ENCODE data around the gene MUC4. TPM values are rescaled to one million over a fixed set of nuclear protein-coding genes. Genes with fewer than 3 reads are reported as not detected.
"Not testable (repeated sequence)": the region's sequence is repeated elsewhere in the genome, so short reads cannot be mapped to it uniquely, and the experiment has no call there.

Gene MUC4
- total and polyA plus RNA-seq, 3 experiments from 2014 or later, result 0.24 to 0.35 TPM; not detected in 1

DNA sequence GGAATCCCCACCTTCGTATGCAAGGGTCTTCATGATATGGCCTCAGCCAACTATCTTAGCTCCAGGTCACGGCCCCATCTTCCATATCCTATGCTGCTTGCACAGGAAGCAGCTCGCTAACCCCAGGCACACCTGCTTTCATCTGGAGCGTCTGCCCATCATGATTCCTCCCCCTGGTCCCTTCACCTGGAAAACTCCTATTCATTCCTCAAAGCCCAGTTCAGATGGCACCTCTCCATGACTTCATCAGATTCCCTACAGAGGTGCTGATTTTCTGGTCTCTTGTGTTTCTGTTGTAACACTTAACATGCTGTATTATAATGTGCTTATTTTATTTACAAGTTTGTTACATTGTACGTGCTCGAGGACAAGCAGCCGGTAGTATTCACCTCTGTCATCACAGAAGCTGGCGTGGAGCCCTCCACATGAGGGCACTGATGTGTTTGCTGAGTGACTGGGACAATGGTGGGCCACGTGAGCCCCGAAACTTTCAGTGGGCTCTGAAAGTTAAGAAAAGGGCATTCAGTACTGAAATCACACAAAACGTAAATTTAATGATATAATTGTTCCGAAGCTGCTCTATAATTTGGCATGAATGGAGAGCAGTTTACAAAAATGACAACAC lies 74.8 kb downstream of the MUC4 start:
- no peak for DNase-seq
- H3K36me3 ChIP-seq (ENCODE audit: insufficient read depth, low read length), result no peaks in the 10 kb centered on the region
- no peaks in the 10 kb centered on the region for H3K27me3 ChIP-seq (ENCODE audit: insufficient read depth, low read length, poor library complexity, severe bottlenecking)
- H3K9me3 ChIP-seq (ENCODE audit: low read length), result no peaks in the 10 kb centered on the region
- Mint-ChIP-seq H3K4me1 (no peaks in the 10 kb centered on the region), H3K9me3 (no peaks in the 10 kb centered on the region), H3K27me3 (peaks cover 3 to 8% of the 10 kb centered on the region in 2 donors), H3K36me3 (peaks cover 0 to 10% (median 7%) of the 10 kb centered on the region in 3 donors), H3K4me3 (no peak overlapping the region), H3K27ac (no peak overlapping the region)
- H3K27ac ChIP-seq (ENCODE audit: low read depth, low read length), result no peak overlapping the region
- no peak overlapping the region for H3K4me3 ChIP-seq (ENCODE audit: low read length)
- ChIA-PET POLR2A (no interaction called here), CTCF (no interaction called here)
- no peaks in the 10 kb centered on the region for H3K4me1 ChIP-seq (ENCODE audit: insufficient read depth, low read length)

GRCh38 chr3:195735036-195735695 lies 76.6 kb downstream of the MUC4 start:
- Mint-ChIP-seq H3K36me3 (peaks cover 0 to 17% (median 7%) of the 10 kb centered on the region in 3 donors), H3K4me3 (no peak overlapping the region), H3K4me1 (no peaks in the 10 kb centered on the region), H3K27ac (no peak overlapping the region), H3K9me3 (no peaks in the 10 kb centered on the region), H3K27me3 (peaks cover 4 to 6% of the 10 kb centered on the region in 2 donors)
- Histone ChIP-seq H3K36me3 (ENCODE audit: insufficient read depth, low read length) (no peaks in the 10 kb centered on the region), H3K27ac (ENCODE audit: low read depth, low read length) (no peak overlapping the region), H3K4me3 (ENCODE audit: low read length) (no peak overlapping the region), H3K4me1 (ENCODE audit: insufficient read depth, low read length) (no peaks in the 10 kb centered on the region), H3K9me3 (ENCODE audit: low read length) (no peaks in the 10 kb centered on the region), H3K27me3 (ENCODE audit: insufficient read depth, low read length, poor library complexity, severe bottlenecking) (no peaks in the 10 kb centered on the region)
- no peak for DNase-seq
- CTCF ChIA-PET, result no interaction called here
- POLR2A ChIA-PET, result no interaction called here

DNA sequence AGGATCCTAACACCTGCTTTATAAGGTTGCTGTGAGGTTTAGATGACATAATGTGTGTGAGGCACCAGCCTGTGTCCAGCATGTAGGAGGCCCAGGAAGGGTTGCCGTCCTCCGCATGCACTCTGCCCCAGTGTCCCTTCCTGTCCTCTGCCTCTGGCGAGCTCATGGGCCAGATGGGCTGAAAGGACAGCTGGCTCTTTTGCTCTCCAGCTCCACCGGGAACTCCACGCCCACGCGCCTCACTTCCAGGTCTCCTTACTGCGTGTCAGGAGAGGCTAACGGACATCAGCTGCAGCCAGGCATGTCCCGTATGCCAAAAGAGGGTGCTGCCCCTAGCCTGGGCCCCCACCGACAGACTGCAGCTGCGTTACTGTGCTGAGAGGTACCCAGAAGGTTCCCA lies 78.8 kb downstream of the MUC4 start:
- Histone ChIP-seq H3K36me3 (ENCODE audit: insufficient read depth, low read length) (no peaks in the 10 kb centered on the region), H3K9me3 (ENCODE audit: low read length) (no peaks in the 10 kb centered on the region), H3K4me1 (ENCODE audit: insufficient read depth, low read length) (no peaks in the 10 kb centered on the region), H3K4me3 (ENCODE audit: low read length) (no peak overlapping the region), H3K27me3 (ENCODE audit: insufficient read depth, low read length, poor library complexity, severe bottlenecking) (no peaks in the 10 kb centered on the region), H3K27ac (ENCODE audit: low read depth, low read length) (no peak overlapping the region)
- peaks cover 0 to 18% (median 17%) of the 10 kb centered on the region in 3 donors for H3K36me3 Mint-ChIP-seq
- no peaks in the 10 kb centered on the region for H3K4me1 Mint-ChIP-seq
- no peak for DNase-seq
- no peaks in the 10 kb centered on the region for H3K9me3 Mint-ChIP-seq
- H3K27me3 Mint-ChIP-seq, result peaks cover 3 to 4% of the 10 kb centered on the region in 2 donors
- ChIA-PET POLR2A (no interaction called here), CTCF (no interaction called here)
- no peak overlapping the region for H3K4me3 Mint-ChIP-seq
- no peak overlapping the region for H3K27ac Mint-ChIP-seq

- Histone ChIP-seq H3K4me1 (ENCODE audit: insufficient read depth, low read length) (no peaks in the 10 kb centered on the region), H3K4me3 (ENCODE audit: low read length) (no peak overlapping the region), H3K27ac (ENCODE audit: low read depth, low read length) (no peak overlapping the region), H3K36me3 (ENCODE audit: insufficient read depth, low read length) (no peaks in the 10 kb centered on the region), H3K9me3 (ENCODE audit: low read length) (no peaks in the 10 kb centered on the region), H3K27me3 (ENCODE audit: insufficient read depth, low read length, poor library complexity, severe bottlenecking) (no peaks in the 10 kb centered on the region)
- Mint-ChIP-seq H3K36me3 (peaks cover 0 to 17% (median 15%) of the 10 kb centered on the region in 3 donors), H3K9me3 (no peaks in the 10 kb centered on the region), H3K4me3 (no peak overlapping the region), H3K27ac (peak overlapping the region in 1 of 8 donors; percentile 36), H3K27me3 (peaks cover 3 to 6% of the 10 kb centered on the region in 2 donors), H3K4me1 (no peaks in the 10 kb centered on the region)
- POLR2A ChIA-PET, result no interaction called here
- DNase-seq, result no peak
- CTCF ChIA-PET, result no interaction called here
Observed at GRCh38 chr3:195731356-195731905, 80.3 kb downstream of the MUC4 start.

DNA sequence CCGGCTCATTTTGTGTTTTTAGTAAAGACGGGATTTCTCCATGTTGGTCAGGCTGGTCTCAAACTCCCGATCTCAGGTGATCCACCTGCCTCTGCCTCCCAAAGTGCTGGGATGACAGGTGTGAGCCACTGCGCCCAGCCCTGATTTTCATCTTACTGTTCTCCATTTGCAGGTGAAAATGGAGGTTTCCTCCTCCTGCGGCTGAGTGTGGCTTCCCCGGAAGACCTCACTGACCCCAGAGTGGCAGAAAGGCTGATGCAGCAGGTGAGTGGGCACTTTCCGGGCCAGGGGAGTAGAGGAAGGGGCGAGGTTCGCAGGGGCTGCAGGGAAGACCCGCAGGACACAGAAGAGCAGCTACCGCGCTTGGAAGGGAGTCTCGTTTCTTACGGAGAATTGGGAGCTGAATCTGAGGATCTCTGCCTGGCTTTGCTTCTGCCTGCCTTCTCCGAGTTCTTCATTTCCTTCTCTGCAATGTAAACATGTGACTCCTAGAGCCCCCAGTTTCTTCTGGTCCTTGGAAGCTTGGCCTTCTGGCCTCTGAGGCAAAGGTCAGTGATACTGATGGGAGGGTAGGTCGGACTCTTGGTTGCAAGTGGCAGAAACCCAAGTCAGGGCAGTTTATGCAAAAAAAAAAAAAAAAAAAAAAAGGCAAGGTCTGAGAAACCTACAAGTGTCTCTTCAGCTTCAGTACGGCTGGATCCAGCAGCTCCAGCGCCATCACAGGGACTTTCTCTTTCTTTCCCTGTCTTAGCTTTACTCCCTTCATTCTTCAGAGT lies 82.1 kb downstream of the MUC4 start:
- Histone ChIP-seq H3K27ac (ENCODE audit: low read depth, low read length) (no peak overlapping the region), H3K4me3 (ENCODE audit: low read length) (no peak overlapping the region), H3K36me3 (ENCODE audit: insufficient read depth, low read length) (no peaks in the 10 kb centered on the region), H3K4me1 (ENCODE audit: insufficient read depth, low read length) (no peaks in the 10 kb centered on the region), H3K27me3 (ENCODE audit: insufficient read depth, low read length, poor library complexity, severe bottlenecking) (no peaks in the 10 kb centered on the region), H3K9me3 (ENCODE audit: low read length) (no peaks in the 10 kb centered on the region)
- Mint-ChIP-seq H3K27me3 (peaks cover 3 to 8% of the 10 kb centered on the region in 2 donors), H3K9me3 (no peaks in the 10 kb centered on the region), H3K27ac (no peak overlapping the region), H3K36me3 (peaks cover 0 to 13% (median 13%) of the 10 kb centered on the region in 3 donors), H3K4me3 (no peak overlapping the region), H3K4me1 (no peaks in the 10 kb centered on the region)
- no peak for DNase-seq
- CTCF ChIA-PET, result no interaction called here
- POLR2A ChIA-PET, result interaction anchor here (0.7 kb wide), 1 partner anchor 15 kb away, joined by 11 read pairs; no protein-coding TSS in a partner anchor

- H3K4me1 ChIP-seq (ENCODE audit: insufficient read depth, low read length); CTCF ChIA-PET; H3K9me3 Mint-ChIP-seq; H3K27me3 Mint-ChIP-seq; H3K4me3 Mint-ChIP-seq; H3K27me3 ChIP-seq (ENCODE audit: insufficient read depth, low read length, poor library complexity, severe bottlenecking); DNase-seq; POLR2A ChIA-PET; H3K4me3 ChIP-seq (ENCODE audit: low read length); H3K4me1 Mint-ChIP-seq; H3K9me3 ChIP-seq (ENCODE audit: low read length); H3K27ac ChIP-seq (ENCODE audit: low read depth, low read length); H3K27ac Mint-ChIP-seq; H3K36me3 ChIP-seq (ENCODE audit: insufficient read depth, low read length): not testable (repeated sequence)
- H3K36me3 Mint-ChIP-seq, result peaks cover 0 to 13% (median 13%) of the 10 kb centered on the region in 3 donors
Observed at GRCh38 chr3:195728789-195729188, 82.9 kb downstream of the MUC4 start.

- no peaks in the 10 kb centered on the region for H3K4me1 Mint-ChIP-seq
- peak overlapping the region in 1 of 8 donors; percentile 8 for H3K27ac Mint-ChIP-seq
- POLR2A ChIA-PET, result no interaction called here
- Histone ChIP-seq H3K4me1 (ENCODE audit: insufficient read depth, low read length) (no peaks in the 10 kb centered on the region), H3K9me3 (ENCODE audit: low read length) (no peaks in the 10 kb centered on the region), H3K27ac (ENCODE audit: low read depth, low read length) (no peak overlapping the region), H3K27me3 (ENCODE audit: insufficient read depth, low read length, poor library complexity, severe bottlenecking) (no peaks in the 10 kb centered on the region), H3K4me3 (ENCODE audit: low read length) (no peak overlapping the region), H3K36me3 (ENCODE audit: insufficient read depth, low read length) (no peaks in the 10 kb centered on the region)
- H3K27me3 Mint-ChIP-seq, result peaks cover 3 to 8% of the 10 kb centered on the region in 2 donors
- peaks cover 0 to 12% (median 8%) of the 10 kb centered on the region in 3 donors for H3K36me3 Mint-ChIP-seq
- CTCF ChIA-PET, result interaction anchor here (1.6 kb wide), 1 partner anchor 9 kb away, joined by 5 read pairs; no protein-coding TSS in a partner anchor
- no peak overlapping the region for H3K4me3 Mint-ChIP-seq
- H3K9me3 Mint-ChIP-seq, result no peaks in the 10 kb centered on the region
- DNase-seq, result no peak
Observed at GRCh38 chr3:195727606-195728195, 84.0 kb downstream of the MUC4 start.
